ENCODE data around the gene PPP4R4.
"Not testable (repeated sequence)": the region's sequence is repeated elsewhere in the genome, so short reads cannot be mapped to it uniquely, and the experiment has no call there.

Gene PPP4R4

DNA sequence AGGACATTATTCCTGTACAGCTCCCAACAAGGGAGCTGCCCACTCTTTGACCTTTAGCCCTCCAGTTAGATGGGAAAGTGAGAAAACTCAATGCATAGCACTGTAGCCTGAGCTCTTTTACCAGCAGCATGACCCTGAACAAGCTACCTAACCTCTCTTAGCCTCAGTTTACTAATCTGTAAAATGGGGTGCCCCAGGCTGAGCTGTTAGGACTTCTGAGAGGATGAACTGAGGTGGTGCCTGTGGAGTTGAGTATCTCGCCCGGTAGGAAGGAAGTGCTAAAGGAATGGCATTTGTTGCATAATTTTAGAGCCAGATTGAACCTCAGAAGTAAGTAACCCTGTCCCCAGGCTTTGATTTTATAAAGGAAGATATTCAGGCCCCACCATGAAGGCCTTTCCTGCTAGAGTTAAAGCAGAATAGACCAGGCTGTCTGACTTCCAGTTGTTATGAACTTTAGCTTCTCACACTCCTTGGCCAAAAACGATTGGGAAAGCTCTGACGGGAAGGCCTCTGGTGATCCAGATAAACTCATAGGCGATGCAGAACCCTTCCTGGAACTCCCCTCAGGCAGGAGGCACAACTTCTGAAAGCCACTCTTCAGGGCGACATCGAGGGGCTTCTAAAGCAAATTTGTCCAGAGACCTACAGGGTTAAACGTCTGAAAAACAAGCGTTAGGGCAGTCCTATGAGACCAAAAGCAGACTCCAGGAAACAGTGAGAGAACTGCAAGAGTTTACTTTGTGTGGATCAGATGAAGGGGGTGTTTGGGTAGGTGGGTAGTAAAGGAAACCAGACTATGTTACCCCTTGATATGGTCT is 121.4 kb downstream of the PPP4R4 start:
- TF ChIP-seq CTCF (IDR thresholded peaks at IDR 0.05; ENCODE audit: low read depth, low read length, missing control alignments) = no peak
- DNase-seq (ENCODE audit: low read depth) = no peak
- no peak overlapping the region for H3K4me3 ChIP-seq (ENCODE audit: low read depth, low read length)

DNA sequence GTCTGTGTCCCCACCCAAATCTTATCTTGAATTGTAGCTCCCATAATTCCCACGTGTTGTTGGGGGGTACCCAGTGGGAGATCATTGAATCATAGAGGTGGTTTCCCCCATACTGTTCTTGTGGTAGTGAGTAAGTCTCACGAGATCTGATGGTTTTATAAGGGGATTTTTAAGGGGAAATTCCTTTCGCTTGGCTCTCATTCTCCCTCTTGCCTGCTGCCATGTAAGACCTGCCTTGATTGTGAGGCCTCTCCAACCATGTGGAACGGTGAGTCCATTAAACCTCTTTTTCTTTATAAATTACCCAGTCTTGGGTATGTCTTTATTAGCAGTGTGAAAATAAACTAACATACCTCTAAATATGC is 122.0 kb downstream of the PPP4R4 start:
- DNase-seq (ENCODE audit: low read depth); H3K4me3 ChIP-seq (ENCODE audit: low read depth, low read length): not testable (repeated sequence)

GRCh38 chr14:94298130-94298529 is 124.0 kb downstream of the PPP4R4 start:
- no peak for TF ChIP-seq CTCF (IDR thresholded peaks at IDR 0.05; ENCODE audit: low read depth, low read length, missing control alignments)
- no peak overlapping the region for H3K4me3 ChIP-seq (ENCODE audit: low read depth, low read length)
- no peak for DNase-seq (ENCODE audit: low read depth)

DNA sequence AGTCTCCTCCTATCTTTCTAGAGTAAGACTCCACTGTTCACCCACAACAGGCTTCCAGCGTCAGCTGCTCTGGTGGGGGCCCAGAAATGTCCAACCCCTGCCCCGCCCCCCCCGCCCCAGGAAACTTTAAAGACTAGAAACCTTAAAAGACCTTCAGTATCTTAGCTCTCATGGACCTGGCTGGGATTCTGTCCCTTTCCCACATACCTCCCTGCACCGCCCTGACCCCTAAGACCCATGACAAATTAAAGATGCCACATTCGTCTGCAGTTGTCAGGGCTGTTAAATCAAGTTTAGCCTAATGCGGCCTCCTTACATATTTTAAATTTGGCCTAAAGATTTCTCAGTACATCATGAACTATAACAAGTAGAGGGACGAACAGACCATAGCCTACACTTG is 129.0 kb downstream of the PPP4R4 start:
- TF ChIP-seq CTCF (IDR thresholded peaks at IDR 0.05; ENCODE audit: low read depth, low read length, missing control alignments) = no peak
- DNase-seq (ENCODE audit: low read depth) = no peak
- no peak overlapping the region for H3K4me3 ChIP-seq (ENCODE audit: low read depth, low read length)

DNA sequence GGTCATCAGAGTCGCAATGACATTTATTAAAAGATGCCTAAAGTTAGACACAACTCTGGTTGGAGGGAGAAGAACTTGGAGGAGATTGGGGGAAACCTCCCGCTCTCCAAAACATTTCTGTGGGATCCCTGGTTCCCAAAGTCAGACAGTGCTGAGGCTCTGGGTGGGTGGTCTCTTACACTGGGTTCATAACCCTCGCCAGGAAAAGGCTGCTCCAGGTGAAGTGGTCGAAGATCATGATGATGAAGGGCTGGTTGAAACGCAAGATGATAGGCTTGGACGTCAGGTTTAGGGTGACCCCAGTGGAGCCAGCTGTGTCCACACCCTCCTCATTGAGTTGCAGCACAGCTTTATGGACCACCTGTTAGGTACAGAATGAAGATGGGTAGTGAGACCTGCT is 130.1 kb downstream of the PPP4R4 start:
- TF ChIP-seq CTCF (IDR thresholded peaks at IDR 0.05; ENCODE audit: low read depth, low read length, missing control alignments) = no peak
- DNase-seq (ENCODE audit: low read depth) = no peak
- no peak overlapping the region for H3K4me3 ChIP-seq (ENCODE audit: low read depth, low read length)

GRCh38 chr14:94305620-94306019 is 131.5 kb downstream of the PPP4R4 start:
- TF ChIP-seq CTCF (IDR thresholded peaks at IDR 0.05; ENCODE audit: low read depth, low read length, missing control alignments) = no peak
- DNase-seq (ENCODE audit: low read depth) = no peak
- H3K4me3 ChIP-seq (ENCODE audit: low read depth, low read length) = no peak overlapping the region

DNA sequence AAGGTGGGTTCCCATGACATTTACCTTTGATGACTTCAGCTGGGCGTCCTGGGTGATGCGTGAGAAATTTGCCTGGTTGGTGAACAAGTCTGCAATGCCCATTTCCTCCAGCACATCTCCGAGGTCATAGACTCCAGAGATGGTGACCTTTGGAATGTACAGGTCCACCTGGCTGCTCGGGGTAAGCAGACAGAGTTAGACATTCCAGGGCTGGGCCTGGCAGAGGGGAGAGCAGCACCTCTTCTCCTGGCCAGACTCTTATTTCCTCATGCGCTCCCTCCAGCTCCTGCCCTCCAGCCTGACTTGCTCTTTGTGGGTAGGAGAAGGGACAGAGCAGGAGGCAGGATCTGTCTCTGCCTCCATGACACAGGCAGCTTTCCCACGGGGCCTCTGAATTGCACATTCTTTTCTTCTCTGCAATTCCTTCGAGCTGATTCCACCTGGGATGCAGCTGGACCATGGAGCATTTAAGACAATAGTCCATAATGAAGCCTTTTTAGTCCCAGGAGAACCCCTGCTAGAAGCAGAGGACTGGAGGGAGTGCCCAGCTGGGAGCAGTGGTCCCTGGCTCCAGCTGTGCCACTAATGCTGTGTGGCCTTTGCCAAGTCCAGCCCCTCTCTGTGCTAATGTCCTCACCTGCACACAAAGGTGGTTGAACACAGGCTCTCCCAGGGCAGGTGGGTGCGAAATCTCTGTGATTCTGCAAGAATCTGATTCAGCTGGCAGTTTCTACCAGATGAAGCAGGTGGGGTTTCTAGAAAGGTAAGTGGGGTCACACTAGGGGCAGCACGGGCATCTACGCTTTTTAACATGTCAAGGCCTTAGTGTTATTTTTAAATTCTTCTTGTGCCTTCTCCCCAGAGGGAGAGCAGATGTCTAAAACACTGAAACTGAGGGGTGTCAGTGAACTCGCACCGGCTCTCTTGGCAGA is 132.2 kb downstream of the PPP4R4 start:
- TF ChIP-seq CTCF (IDR thresholded peaks at IDR 0.05; ENCODE audit: low read depth, low read length, missing control alignments) = no peak
- DNase-seq (ENCODE audit: low read depth) = no peak
- no peak overlapping the region for H3K4me3 ChIP-seq (ENCODE audit: low read depth, low read length)
